GM12872 (cell line): ENCODE data around the gene BORCS5.

Experiments used
- TF ChIP-seq, protein P1 (sequence below): IDR thresholded peaks from 3 replicates; pipeline ENCODE4 v1.5.1; 2011; ENCODE audit warnings: low read depth, mild to moderate bottlenecking, low read length, moderate library complexity; ENCODE audit not compliant: insufficient read depth

Gene BORCS5

DNA sequence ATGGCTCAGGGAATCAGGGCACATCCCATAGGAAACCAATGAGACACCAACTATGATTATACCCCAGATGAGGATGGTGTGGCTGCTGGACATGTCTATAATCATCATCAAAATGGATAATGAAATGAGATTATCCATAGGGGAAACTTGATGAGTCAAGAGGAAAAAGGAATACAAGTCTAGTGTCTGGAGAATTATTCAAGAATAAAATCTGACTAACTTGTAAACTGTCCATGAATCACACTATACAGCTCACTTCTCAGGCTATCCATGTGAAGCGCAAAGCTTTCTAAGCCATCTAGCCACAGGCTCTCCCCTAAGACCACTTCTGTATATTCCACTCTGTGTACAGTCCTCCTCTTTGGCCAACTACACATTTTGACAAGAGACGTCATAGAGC is 153.3 kb downstream of the BORCS5 start:
- TF ChIP-seq, protein P1, sequence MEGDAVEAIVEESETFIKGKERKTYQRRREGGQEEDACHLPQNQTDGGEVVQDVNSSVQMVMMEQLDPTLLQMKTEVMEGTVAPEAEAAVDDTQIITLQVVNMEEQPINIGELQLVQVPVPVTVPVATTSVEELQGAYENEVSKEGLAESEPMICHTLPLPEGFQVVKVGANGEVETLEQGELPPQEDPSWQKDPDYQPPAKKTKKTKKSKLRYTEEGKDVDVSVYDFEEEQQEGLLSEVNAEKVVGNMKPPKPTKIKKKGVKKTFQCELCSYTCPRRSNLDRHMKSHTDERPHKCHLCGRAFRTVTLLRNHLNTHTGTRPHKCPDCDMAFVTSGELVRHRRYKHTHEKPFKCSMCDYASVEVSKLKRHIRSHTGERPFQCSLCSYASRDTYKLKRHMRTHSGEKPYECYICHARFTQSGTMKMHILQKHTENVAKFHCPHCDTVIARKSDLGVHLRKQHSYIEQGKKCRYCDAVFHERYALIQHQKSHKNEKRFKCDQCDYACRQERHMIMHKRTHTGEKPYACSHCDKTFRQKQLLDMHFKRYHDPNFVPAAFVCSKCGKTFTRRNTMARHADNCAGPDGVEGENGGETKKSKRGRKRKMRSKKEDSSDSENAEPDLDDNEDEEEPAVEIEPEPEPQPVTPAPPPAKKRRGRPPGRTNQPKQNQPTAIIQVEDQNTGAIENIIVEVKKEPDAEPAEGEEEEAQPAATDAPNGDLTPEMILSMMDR, result no peak

DNA sequence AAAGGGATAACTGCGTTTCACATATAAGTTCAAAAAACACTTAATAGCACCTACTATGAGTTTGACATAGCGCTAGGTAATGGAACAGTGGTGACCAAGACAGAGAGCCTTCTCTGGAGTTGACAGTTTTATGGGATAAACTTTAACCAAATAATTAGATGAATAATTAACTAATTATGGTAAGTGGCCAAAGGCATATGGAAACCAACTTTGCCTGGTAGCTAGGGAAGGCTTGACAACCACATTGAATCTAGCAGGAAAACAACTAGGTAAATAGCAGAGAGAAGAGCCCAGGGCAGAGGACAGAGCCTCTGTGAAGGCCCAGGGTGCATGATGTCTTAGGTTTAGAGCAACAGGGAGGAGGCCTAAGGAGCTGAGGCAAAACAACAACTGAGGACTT is 153.7 kb downstream of the BORCS5 start:
- TF ChIP-seq, protein P1, result no peak

DNA sequence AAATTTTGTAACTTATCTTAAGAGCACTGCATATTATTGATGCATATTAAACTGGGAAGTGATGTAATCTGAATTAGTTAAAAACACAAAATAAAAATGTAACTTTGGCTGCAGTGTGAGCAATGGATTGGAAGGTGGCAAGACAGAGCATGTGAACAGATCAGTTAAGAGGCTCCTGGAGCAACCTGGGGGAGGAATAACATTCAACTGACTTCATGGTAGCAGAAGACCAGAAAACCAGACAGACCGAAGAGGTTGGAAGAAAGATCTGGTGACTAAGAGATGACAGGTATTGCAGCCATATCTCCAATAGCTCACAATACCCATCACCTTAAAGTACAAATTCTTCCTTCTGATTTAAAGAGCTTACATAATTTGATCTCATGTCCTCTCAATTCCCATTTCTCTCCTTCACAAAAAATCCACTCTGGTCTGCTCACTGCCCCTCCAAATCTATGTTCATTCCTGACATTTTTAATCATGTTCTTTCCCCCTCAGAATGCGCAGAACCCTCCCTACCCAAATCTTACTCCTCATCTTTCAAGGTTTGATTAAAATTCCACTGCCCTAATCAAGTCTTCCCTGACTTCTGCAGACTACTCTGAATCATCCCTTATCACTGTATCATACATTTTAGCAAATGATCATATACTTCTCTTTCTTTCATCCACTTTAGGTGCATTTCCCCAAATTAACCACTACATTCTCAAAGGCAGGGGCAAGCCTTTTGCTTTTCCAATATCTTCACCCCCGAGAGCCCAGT is 154.3 kb downstream of the BORCS5 start:
- TF ChIP-seq, protein P1, result no peak

DNA sequence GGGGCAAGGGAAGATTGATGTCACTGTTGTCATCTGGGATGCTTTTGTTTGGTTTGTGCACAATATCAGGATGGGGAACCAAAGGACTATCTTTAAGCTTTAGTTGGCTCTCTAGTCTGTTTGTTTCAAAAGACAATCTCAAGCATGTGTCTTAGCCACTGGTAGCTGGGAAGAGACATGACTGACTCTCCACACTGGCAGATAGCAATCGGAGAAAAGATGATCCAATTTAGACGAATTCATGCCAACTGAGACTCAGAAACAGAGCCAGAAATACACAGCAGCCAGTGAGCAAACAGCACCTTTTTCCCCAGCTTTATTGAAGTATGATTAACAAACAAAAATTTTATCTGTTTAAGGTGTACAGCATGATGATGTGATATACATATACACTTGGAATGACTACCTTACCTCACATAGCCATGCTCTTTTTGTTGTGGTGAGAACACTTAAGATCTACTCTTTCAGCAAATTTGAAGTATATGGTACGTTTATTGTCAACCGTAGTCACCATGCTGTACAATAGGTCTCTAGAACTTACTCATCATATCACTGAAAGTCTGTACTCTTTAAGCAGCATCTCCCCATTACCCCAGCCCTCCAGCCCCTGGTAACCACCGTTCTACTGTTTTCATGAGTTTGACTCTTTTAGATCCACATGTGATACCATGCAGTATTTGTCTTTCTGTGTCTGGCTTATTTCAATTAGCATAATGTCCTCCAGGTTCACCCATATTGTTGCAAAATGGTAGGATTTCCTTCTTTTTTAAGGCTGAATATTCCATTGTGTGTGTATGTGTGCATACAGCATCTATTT is 155.2 kb downstream of the BORCS5 start:
- TF ChIP-seq, protein P1, result no peak

DNA sequence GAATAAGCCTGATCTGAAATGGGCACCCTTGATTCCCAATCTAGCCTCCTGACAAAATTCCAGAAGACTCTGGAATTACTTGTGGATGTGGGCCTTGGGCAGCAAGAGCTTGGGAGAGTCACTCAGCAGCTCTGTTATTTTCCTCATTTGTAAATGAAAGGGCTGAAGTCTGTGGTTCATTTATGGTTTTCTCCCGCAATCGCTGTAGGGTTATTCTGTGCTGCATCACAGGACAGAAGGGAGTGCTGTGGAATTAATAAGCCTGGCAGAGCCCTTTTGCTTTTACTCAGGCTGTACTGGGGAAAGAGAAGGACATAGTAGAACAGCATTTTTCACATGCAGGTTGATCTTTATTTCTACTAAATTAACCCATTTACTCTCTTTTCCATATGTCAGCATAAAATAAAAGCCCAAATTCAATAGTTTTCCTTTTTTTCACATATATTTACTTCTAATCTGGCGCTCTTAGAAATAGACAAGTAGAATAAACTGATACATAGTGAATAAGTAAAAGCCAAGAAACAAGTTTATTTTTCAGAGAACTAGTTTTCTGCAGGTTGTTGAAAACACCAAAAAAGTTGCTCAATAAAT is 156.6 kb downstream of the BORCS5 start:
- TF ChIP-seq, protein P1, result no peak

DNA sequence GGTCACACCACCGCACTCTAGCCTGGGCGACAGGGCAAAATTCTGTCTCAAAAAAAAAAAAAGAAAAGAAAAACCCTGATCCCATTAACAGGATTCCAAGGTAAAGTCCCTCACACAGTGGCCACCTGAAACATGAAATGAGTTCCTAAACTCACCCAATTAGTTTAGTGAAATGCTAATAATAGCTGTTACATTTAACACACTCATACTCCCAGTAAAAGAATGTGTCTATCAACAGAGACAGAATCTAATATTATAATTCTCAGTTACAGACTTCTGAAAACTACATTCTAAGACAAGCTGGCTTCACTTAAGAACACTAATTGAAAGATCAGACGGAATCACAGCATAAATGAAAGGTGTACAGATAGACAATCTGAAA is 161.6 kb downstream of the BORCS5 start:
- TF ChIP-seq, protein P1, result no peak

DNA sequence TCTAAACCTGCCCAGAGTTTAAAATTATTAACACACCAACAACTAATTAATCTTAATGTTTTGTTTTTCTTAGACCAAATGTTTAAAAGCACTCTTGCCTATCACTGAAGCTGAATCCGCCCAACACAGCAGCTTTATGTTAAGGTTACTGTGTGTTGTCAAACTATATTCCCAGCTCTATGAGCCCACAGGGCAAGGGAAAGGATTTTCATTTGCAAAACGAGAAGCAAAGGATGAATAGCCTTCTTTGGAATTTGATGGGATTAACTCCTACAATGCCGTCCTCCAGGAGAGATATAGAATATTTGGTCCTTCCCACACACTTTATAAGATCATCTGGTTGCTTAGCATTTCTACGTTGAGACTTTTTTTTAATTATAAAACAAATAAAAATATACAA is 162.0 kb downstream of the BORCS5 start:
- TF ChIP-seq, protein P1, result no peak
